Calu3 (cell line): ENCODE results near the gene MISFA. TPM values are rescaled to one million over a fixed set of nuclear protein-coding genes. Genes with fewer than 3 reads are reported as not detected.
"Not testable (repeated sequence)": the region's sequence is repeated elsewhere in the genome, so short reads cannot be mapped to it uniquely, and the experiment has no call there.

Source experiments
- BruUV-seq: library from RNA; stranded (reverse); fragments of 400-500 nt; replicated peaks from 2 replicates; lab custom pipeline; 2021; lab: Mats Ljungman, UMichigan
- CTCF ChIA-PET: fragments of 300-600 bp; sonication (Branson Sonifier 250); formaldehyde crosslinking; loops from one replicate; lab custom pipeline; 2022; ENCODE audit warnings: antibody characterized with exemption; lab: Charles Lee
- DNase-seq: peaks from one replicate; pipeline ENCODE4 v3.0.0; 2022
- H3K27ac Mint-ChIP-seq: one replicate; pipeline ENCODE4 v1.8.0; 2022; ENCODE audit warnings: mixed read lengths; ENCODE audit not compliant: unreplicated experiment
- H3K27me3 Mint-ChIP-seq: one replicate; pipeline ENCODE4 v1.8.0; 2022; ENCODE audit warnings: mixed read lengths; ENCODE audit not compliant: unreplicated experiment
- H3K36me3 Mint-ChIP-seq: one replicate; pipeline ENCODE4 v1.8.0; 2022; ENCODE audit warnings: mild to moderate bottlenecking, moderate library complexity, mixed read lengths; ENCODE audit not compliant: insufficient read depth, unreplicated experiment
- H3K4me1 Mint-ChIP-seq: one replicate; pipeline ENCODE4 v1.8.0; 2022; ENCODE audit warnings: mild to moderate bottlenecking, low read depth, mixed read lengths; ENCODE audit not compliant: unreplicated experiment
- H3K4me3 Mint-ChIP-seq: one replicate; pipeline ENCODE4 v1.8.0; 2022; ENCODE audit warnings: mild to moderate bottlenecking, low read depth, moderate library complexity, mixed read lengths; ENCODE audit not compliant: unreplicated experiment
- H3K9me3 Mint-ChIP-seq: one replicate; pipeline ENCODE4 v1.8.0; 2022; ENCODE audit warnings: low read depth, mixed read lengths; ENCODE audit not compliant: unreplicated experiment
- intact Hi-C: fragments of 100-400 bp; cut with micrococcal nuclease; formaldehyde crosslinking; loops from one replicate; pipeline ENCODE4 v1.10.0; 2022; ENCODE audit not compliant: unreplicated experiment
- total RNA-seq: library from RNA; stranded (reverse); gene quantifications from 2 replicates; pipeline ENCODE4 v1.2.3, GENCODE V29; 2022
- TF ChIP-seq, protein P1 (sequence below): fragments of 200-600 bp; IDR thresholded peaks from one replicate; pipeline ENCODE4 v1.8.0; 2022; ENCODE audit warnings: antibody characterized with exemption; ENCODE audit not compliant: unreplicated experiment

Gene MISFA
- total RNA-seq, 1 experiment from 2014 or later: 5.5 TPM

GRCh38 chr11:18581825-18582224 is 17.8 kb upstream of the MISFA start:
- intact Hi-C loops: no loop called here
- CTCF ChIA-PET: interaction anchor here (0.6 kb wide), 1 partner anchor 41 kb away, joined by 4 read pairs; no protein-coding TSS in a partner anchor
- Mint-ChIP-seq H3K27ac (no peak overlapping the region), H3K4me3 (no peak overlapping the region), H3K27me3 (no peaks in the 10 kb centered on the region), H3K4me1 (peaks cover 7% of the 10 kb centered on the region), H3K36me3 (peaks cover 9% of the 10 kb centered on the region), H3K9me3 (no peaks in the 10 kb centered on the region)
- DNase-seq: no peak
- no TSS peak for BruUV-seq
- TF ChIP-seq, protein P1, sequence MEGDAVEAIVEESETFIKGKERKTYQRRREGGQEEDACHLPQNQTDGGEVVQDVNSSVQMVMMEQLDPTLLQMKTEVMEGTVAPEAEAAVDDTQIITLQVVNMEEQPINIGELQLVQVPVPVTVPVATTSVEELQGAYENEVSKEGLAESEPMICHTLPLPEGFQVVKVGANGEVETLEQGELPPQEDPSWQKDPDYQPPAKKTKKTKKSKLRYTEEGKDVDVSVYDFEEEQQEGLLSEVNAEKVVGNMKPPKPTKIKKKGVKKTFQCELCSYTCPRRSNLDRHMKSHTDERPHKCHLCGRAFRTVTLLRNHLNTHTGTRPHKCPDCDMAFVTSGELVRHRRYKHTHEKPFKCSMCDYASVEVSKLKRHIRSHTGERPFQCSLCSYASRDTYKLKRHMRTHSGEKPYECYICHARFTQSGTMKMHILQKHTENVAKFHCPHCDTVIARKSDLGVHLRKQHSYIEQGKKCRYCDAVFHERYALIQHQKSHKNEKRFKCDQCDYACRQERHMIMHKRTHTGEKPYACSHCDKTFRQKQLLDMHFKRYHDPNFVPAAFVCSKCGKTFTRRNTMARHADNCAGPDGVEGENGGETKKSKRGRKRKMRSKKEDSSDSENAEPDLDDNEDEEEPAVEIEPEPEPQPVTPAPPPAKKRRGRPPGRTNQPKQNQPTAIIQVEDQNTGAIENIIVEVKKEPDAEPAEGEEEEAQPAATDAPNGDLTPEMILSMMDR: no peak

GRCh38 chr11:18588297-18589252 is 11.0 kb upstream of the MISFA start, which contains the start of gene UEVLD:
TSS of gene UEVLD (minus strand) at chr11:18588734. CDS start at chr11:18588654, 80 bp downstream.
- intact Hi-C loops: loop anchor here (5.0 kb wide), 1 partner anchor 144 kb away; no protein-coding TSS in a partner anchor
- Mint-ChIP-seq H3K9me3 (no peaks in the 10 kb centered on the region), H3K4me1 (no peaks in the 10 kb centered on the region), H3K4me3 (no peak within 1 kb of the TSS), H3K27me3 (no peaks in the 10 kb centered on the region), H3K36me3 (no peaks in the 10 kb centered on the region), H3K27ac (no peak within 1 kb of the TSS)
- CTCF ChIA-PET: interaction anchor here (1.0 kb wide), 1 partner anchor 133 kb away, joined by 5 read pairs; no protein-coding TSS in a partner anchor
- no TSS peak for BruUV-seq
- DNase-seq: peak; percentile 91
- TF ChIP-seq, protein P1: no peak

GRCh38 chr11:18590571-18590970 is 9.0 kb upstream of the MISFA start:
- no TSS peak for BruUV-seq
- no peak overlapping the region for H3K4me3 Mint-ChIP-seq
- H3K4me1 Mint-ChIP-seq: no peaks in the 10 kb centered on the region
- CTCF ChIA-PET: interaction anchor here (0.6 to 0.7 kb wide), 2 partner anchors 106 to 131 kb away, joined by 3 to 4 read pairs; no protein-coding TSS in a partner anchor
- peaks cover 6% of the 10 kb centered on the region for H3K36me3 Mint-ChIP-seq
- no peaks in the 10 kb centered on the region for H3K27me3 Mint-ChIP-seq
- DNase-seq: no peak
- H3K27ac Mint-ChIP-seq: no peak overlapping the region
- intact Hi-C loops: no loop called here
- H3K9me3 Mint-ChIP-seq: no peaks in the 10 kb centered on the region
- TF ChIP-seq, protein P1: no peak

DNA sequence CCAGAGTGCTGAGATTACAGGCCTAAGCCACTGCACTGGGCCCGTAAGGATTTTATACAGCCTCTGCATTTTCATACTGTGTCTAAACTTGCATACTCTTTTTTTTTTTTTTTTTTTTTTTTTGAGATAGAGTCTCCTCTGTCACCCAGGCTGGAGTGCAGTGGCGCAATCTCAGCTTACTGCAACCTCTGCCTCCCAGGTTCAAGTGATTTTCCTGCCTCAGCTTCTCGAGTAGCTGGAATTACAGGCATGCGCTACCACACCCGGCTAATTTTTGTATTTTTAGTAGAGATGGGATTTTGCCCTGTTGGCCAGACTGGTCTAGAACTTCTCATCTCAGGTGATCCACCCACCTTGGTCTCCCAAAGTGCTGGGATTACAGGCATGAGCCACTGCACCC is 5.5 kb upstream of the MISFA start:
- H3K36me3 Mint-ChIP-seq: peaks cover 11% of the 10 kb centered on the region
- H3K27ac Mint-ChIP-seq, DNase-seq, intact Hi-C loops, H3K4me3 Mint-ChIP-seq, CTCF ChIA-PET, BruUV-seq, H3K27me3 Mint-ChIP-seq, H3K9me3 Mint-ChIP-seq, H3K4me1 Mint-ChIP-seq: not testable (repeated sequence)
